GM12878 (cell line): ENCODE data around the gene S100A16. TPM values are rescaled to one million over a fixed set of nuclear protein-coding genes. Genes with fewer than 3 reads are reported as not detected.

Experiments
- ATAC-seq: fragments of 200-7000 bp; cut with Tn5 transposase; 3 replicates; pipeline ENCODE4 v1.9.1; 2020; ENCODE audit warnings: mild to moderate bottlenecking, moderate library complexity
- BruUV-seq: library from RNA; stranded (reverse); fragments of 400-500 nt; replicated peaks from 2 replicates; lab custom pipeline; 2021; lab: Mats Ljungman, UMichigan
- CTCF ChIA-PET: fragments of 300-600 bp; sonication (Branson Sonifier 250); formaldehyde crosslinking; extraction: SDS; loops from one replicate; lab custom pipeline; 2021; ENCODE audit warnings: inconsistent platforms; lab: Yijun Ruan, JAX
- POLR2A ChIA-PET: fragments of 350-600 bp; formaldehyde crosslinking; extraction: SDS; loops from one replicate; lab custom pipeline; 2021; ENCODE audit warnings: inconsistent platforms; lab: Charles Lee
- RAD21 ChIA-PET: fragments of 300-600 bp; sonication (Branson Sonifier 250); formaldehyde crosslinking; loops from one replicate; lab custom pipeline; 2023; ENCODE audit warnings: antibody characterized with exemption; ENCODE audit not compliant: unreplicated experiment; lab: Charles Lee
- SMC1A ChIA-PET: fragments of 300-600 bp; sonication (Branson Sonifier 250); formaldehyde crosslinking; loops from one replicate; lab custom pipeline; 2023; ENCODE audit not compliant: unreplicated experiment, uncharacterized antibody; lab: Charles Lee
- DNase-seq: peaks from one replicate; pipeline ENCODE4 v3.0.0-alpha.2; 2011; ENCODE audit warnings: low read depth, low spot score
- FAIRE-seq: peaks from 3 replicates; lab custom pipeline; 2011; peaks lifted over from hg19 to GRCh38; lab: Jason Lieb, UNC
- H2AFZ ChIP-seq: 2 replicates; pipeline ENCODE4 v1.6.0; 2011; ENCODE audit warnings: low read depth, low read length, control low read depth; ENCODE audit not compliant: control insufficient read depth
- H3K27ac ChIP-seq: 2 replicates; pipeline ENCODE4 v1.5.1; 2011; ENCODE audit warnings: control low read depth; ENCODE audit not compliant: control insufficient read depth, insufficient read depth
- H3K27me3 ChIP-seq, 2 experiments: replicated peaks in 1 of 2; 2 replicates each; pipeline versions ENCODE4 v1.6.0 to v1.6.1; 2011; ENCODE audit warnings: low read length in 1 of 2; ENCODE audit not compliant: control insufficient read depth in 2 of 2, insufficient read depth in 2 of 2
- H3K36me3 ChIP-seq, 2 experiments: 2 replicates each; pipeline ENCODE4 v1.5.1; 2011; ENCODE audit warnings: low read length in 1 of 2; ENCODE audit not compliant: control insufficient read depth in 2 of 2, insufficient read depth in 2 of 2
- H3K4me1 ChIP-seq: 2 replicates; pipeline ENCODE4 v1.6.1; 2011; ENCODE audit warnings: mild to moderate bottlenecking, low read length, moderate library complexity, mixed read lengths; ENCODE audit not compliant: control insufficient read depth, insufficient read depth
- H3K4me2 ChIP-seq: 2 replicates; pipeline ENCODE4 v1.6.0; 2011; ENCODE audit warnings: control low read depth; ENCODE audit not compliant: control insufficient read depth, insufficient read depth
- H3K4me3 ChIP-seq: fragments of 200-600 bp; sonication (generic); 2 replicates; pipeline ENCODE4 v1.5.1; 2016
- H3K79me2 ChIP-seq: 2 replicates; pipeline ENCODE4 v1.6.0; 2011; ENCODE audit warnings: low read length; ENCODE audit not compliant: control insufficient read depth, insufficient read depth
- H3K9ac ChIP-seq: 2 replicates; pipeline ENCODE4 v1.8.0; 2011; ENCODE audit warnings: low read length, control low read depth, mixed read lengths; ENCODE audit not compliant: control insufficient read depth, insufficient read depth
- H3K9me3 ChIP-seq: replicated peaks from 3 replicates; pipeline ENCODE4 v1.5.1; 2011; ENCODE audit warnings: mild to moderate bottlenecking, low read length; ENCODE audit not compliant: control insufficient read depth, insufficient read depth
- H4K20me1 ChIP-seq: 2 replicates; pipeline ENCODE4 v1.6.0; 2011; ENCODE audit not compliant: control insufficient read depth, insufficient read depth
- CBX5 ChIP-seq: sonication (generic); IDR thresholded peaks from 2 replicates; pipeline ENCODE4 v1.6.1; 2016; ENCODE audit warnings: low read depth, moderate library complexity, mild to moderate bottlenecking, inconsistent platforms
- FOXK2 ChIP-seq: fragments of 450-650 bp; IDR thresholded peaks from 2 replicates; pipeline ENCODE4 v1.6.1; 2017; ENCODE audit warnings: mild to moderate bottlenecking, moderate library complexity
- IKZF1 ChIP-seq: fragments of 450-650 bp; conservative IDR thresholded peaks from 2 replicates; pipeline ENCODE4 v1.6.1; 2017; ENCODE audit warnings: antibody characterized with exemption, mild to moderate bottlenecking
- PML ChIP-seq: IDR thresholded peaks from 2 replicates; pipeline ENCODE4 v1.6.1; 2012; ENCODE audit warnings: low read length, inconsistent platforms
- POLR2A ChIP-seq: IDR thresholded peaks from 2 replicates; pipeline ENCODE4 v1.6.1; 2011; ENCODE audit warnings: low read depth, mild to moderate bottlenecking, low read length
- POLR2AphosphoS5 ChIP-seq: IDR thresholded peaks from 2 replicates; pipeline ENCODE4 v1.6.1; 2011; ENCODE audit warnings: mild to moderate bottlenecking, low read length, inconsistent platforms
- SMAD5 ChIP-seq: IDR thresholded peaks from 2 replicates; pipeline ENCODE4 v1.6.1; 2016; ENCODE audit warnings: antibody characterized with exemption, low read depth
- WGBS: methylation state at CpG from one replicate; pipeline ENCODE4 v1.1.6; 2016; ENCODE audit warnings: low lambda C conversion rate; ENCODE audit not compliant: insufficient replicate concordance, insufficient coverage; ENCODE audit errors: missing lambda C conversion rate; 5-methylcytosine and 5-hydroxymethylcytosine counted together
- in situ Hi-C: fragments of 300-500 bp; cut with MboI; formaldehyde crosslinking; loops from 9 replicates; pipeline ENCODE4 v1.14.3; 2018; ENCODE audit warnings: mixed read lengths
- intact Hi-C: fragments of 100-400 bp; cut with micrococcal nuclease; formaldehyde crosslinking; loops from one replicate; pipeline ENCODE4 v1.14.2; 2022; ENCODE audit not compliant: unreplicated experiment
- polyA plus RNA-seq, 11 experiments: library from polyadenylated mRNA; depleted of rRNA in 4 of 11; unstranded in 6 of 11; stranded (reverse) in 5 of 11; fragments of >200 nt; fragmentation: Nextera tagmentation in 4 of 11; fragmentation: Illumina TruSeq in 1 of 11; extraction: Ambion mirVana in 4 of 11; extraction: Trizol in 1 of 11; gene quantifications; 1 replicate in 1 of 11; 2 replicates in 10 of 11; pipeline versions ENCODE4 v1.2.1 to v1.2.3, GENCODE V29; 2011 to 2016; ENCODE audit warnings: inconsistent platforms in 2 of 11, missing spikeins in 2 of 11, low read depth in 1 of 11
- total RNA-seq, 4 experiments: library from RNA; depleted of rRNA in 3 of 4; stranded (reverse); fragments of >200 nt in 3 of 4; fragmentation: Illumina TruSeq in 1 of 4; extraction: Trizol in 1 of 4; gene quantifications; 2 replicates each; pipeline versions ENCODE4 v1.2.1 to v1.2.3, GENCODE V29; 2013 to 2021

The S100A16 gene
- total and polyA plus RNA-seq, 10 of the 15 experiments (the other 5 are each of a cell fraction or from before 2014, with no cell fraction given), result 0.14 to 0.51 (median 0.25) TPM; not detected in 6

GRCh38 chr1:153647346-153647714 is 34.4 kb upstream of the S100A16 start:
- Histone ChIP-seq H3K4me2 (no peak overlapping the region), H3K27ac (no peak overlapping the region), H3K27me3 (no peaks in the 10 kb centered on the region), H4K20me1 (no peaks in the 10 kb centered on the region), H3K36me3 (peaks cover 10 to 37% of the 10 kb centered on the region in 2 experiments), H3K4me1 (no peaks in the 10 kb centered on the region), H3K4me3 (no peak overlapping the region), H3K79me2 (no peaks in the 10 kb centered on the region; the same call in 1 of the 2 replicates), H3K9ac (no peak overlapping the region), H3K9me3 (no peaks in the 10 kb centered on the region), H2AFZ (no peak overlapping the region)
- RAD21 ChIA-PET, result no interaction called here
- DNase-seq (no peak), FAIRE-seq (no peak), ATAC-seq (peak; percentile 9; the same call in 2 of the 3 replicates)
- SMC1A ChIA-PET, result interaction anchor here (0.8 kb wide), 1 partner anchor 13 kb away, joined by 5 read pairs; no protein-coding TSS in a partner anchor
- CTCF ChIA-PET, result interaction anchor here (0.8 to 1.0 kb wide), 2 partner anchors 20 to 289 kb away, joined by 3 read pairs; partner anchors contain the start of gene S100A13
- WGBS, result 71% methylated on average over 2 of the region's 2 CpGs
- BruUV-seq, result no TSS peak
- POLR2A ChIA-PET, result interaction anchor here (1.0 to 6.7 kb wide), 3 partner anchors 10 to 14 kb away, joined by 3 to 35 read pairs (median 6); partner anchors contain the start of gene CHTOP
- intact Hi-C loops, result no loop called here
- in situ Hi-C loops, result no loop called here
- peak; percentile 59 for TF ChIP-seq POLR2AphosphoS5
- TF ChIP-seq SMAD5, result peak; percentile 13; the same call in 1 of the 2 replicates
- TF ChIP-seq PML, result peak; percentile 55; the same call in 1 of the 2 replicates
- no peak for TF ChIP-seq IKZF1
- no peak for TF ChIP-seq FOXK2
- TF ChIP-seq POLR2A, result peak; percentile 60

GRCh38 chr1:153646672-153647345 is 33.9 kb upstream of the S100A16 start:
- Histone ChIP-seq H3K27ac (no peak overlapping the region), H3K4me3 (no peak overlapping the region), H3K79me2 (no peaks in the 10 kb centered on the region; the same call in 1 of the 2 replicates), H4K20me1 (no peaks in the 10 kb centered on the region), H2AFZ (no peak overlapping the region), H3K4me2 (no peak overlapping the region), H3K36me3 (peaks cover 12 to 41% of the 10 kb centered on the region in 2 experiments), H3K9ac (no peak overlapping the region)
- RAD21 ChIA-PET, result no interaction called here
- DNase-seq (no peak), FAIRE-seq (no peak)
- CTCF ChIA-PET, result interaction anchor here (0.8 to 1.0 kb wide), 3 partner anchors 19 to 290 kb away, joined by 3 to 4 read pairs (median 3); partner anchors contain the start of gene S100A13
- peak; percentile 64 for TF ChIP-seq POLR2AphosphoS5
- TF ChIP-seq SMAD5, result 0 out of 2 replicates have a peak, but pooled peaks have one; percentile 20
- no peak for TF ChIP-seq CBX5
- TF ChIP-seq, all 136 proteins: peak for 2
- in situ Hi-C loops (no loop called here), intact Hi-C loops (no loop called here)
- ATAC-seq, result no peak
- ChIA-PET SMC1A (interaction anchor here (0.8 kb wide), 1 partner anchor 12 kb away, joined by 5 read pairs; no protein-coding TSS in a partner anchor), POLR2A (interaction anchor here (1.0 to 6.7 kb wide), 3 partner anchors 9 to 14 kb away, joined by 3 to 35 read pairs (median 6); partner anchors contain the start of gene CHTOP)
- BruUV-seq, result no TSS peak
- WGBS, result 94% methylated on average over 5 of the region's 5 CpGs
- Histone ChIP-seq H3K4me1 (no peaks in the 10 kb centered on the region), H3K27me3 (no peaks in the 10 kb centered on the region), H3K9me3 (no peaks in the 10 kb centered on the region)
